Hypothalamus (tissue), 51 donors: ENCODE results near the gene EEF2K.
"Not testable (repeated sequence)": the region's sequence is repeated elsewhere in the genome, so short reads cannot be mapped to it uniquely, and the experiment has no call there.

Experiments used
- DNase-seq, 51 donors: peaks; one replicate each; lab custom pipeline; 2025; lab: John Stamatoyannopoulos, UW

The EEF2K gene

DNA sequence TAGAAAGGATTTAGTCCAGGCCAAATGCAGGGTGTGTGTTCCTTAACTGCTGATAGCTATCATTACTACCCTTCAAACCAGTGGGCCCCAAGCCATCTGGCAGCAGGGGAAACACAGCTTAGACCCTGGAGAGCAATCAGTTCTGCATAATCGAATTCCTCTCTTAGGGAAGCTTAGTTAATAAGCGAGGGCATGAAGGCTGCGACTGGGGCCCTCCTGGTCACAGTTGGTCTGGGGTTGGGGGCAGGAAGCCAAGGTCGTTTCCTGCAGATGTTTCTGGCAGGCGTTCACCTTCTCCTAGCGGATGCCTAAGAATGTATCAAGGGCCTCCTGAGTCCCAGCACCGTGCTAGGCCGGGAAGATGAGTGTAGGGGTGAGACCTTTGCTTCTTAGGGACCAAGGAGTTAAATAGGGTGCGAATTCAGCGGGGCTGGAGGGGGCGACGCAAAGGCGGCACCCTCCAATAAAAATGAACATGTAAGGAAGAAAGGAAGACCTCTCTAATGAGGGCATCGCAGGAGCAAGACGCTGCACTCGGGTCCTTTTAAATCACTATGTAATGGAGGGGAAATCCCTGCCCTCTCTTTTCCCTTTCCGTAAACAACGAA, 16.5 kb upstream of the EEF2K start:
- peak in 10 of 51 donors; percentile 7 to 63 (median 29) for DNase-seq

DNA sequence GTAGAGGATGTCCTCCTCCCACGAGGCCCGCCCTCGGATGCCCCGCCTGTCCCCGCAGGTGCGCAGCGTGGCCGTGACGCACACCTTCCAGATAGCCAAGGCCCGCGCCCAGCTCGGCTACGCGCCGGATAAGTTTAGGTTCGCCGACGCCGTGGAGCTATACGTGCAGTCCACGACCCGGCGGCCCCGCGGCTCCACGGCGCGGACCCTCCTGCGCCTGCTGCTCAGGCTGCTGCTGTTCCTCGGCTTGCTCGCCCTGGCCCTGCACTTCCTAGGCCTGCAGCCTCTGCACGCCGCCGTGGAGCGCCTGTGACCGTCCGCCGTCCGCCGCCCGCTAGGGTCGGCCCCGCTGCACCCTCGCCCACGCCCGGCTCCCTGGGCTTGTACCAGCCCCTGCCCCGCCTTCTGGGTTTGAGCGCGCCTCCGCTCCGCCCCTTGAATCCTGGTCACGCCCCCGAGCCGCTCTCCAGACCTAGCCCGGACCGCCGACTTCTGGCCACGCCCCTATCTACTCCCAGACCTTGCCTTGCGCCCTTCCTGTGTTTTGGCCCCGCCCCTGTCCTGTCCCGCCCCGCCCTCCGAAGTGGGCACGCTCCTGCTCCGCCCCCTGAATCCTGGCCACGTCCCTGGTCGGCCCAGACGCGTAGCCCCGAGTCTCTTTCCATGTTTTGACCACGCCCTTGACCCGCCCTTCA, 15.8 kb upstream of the EEF2K start:
- peak in 33 of 51 donors; percentile 49 to 100 (median 100) for DNase-seq

DNA sequence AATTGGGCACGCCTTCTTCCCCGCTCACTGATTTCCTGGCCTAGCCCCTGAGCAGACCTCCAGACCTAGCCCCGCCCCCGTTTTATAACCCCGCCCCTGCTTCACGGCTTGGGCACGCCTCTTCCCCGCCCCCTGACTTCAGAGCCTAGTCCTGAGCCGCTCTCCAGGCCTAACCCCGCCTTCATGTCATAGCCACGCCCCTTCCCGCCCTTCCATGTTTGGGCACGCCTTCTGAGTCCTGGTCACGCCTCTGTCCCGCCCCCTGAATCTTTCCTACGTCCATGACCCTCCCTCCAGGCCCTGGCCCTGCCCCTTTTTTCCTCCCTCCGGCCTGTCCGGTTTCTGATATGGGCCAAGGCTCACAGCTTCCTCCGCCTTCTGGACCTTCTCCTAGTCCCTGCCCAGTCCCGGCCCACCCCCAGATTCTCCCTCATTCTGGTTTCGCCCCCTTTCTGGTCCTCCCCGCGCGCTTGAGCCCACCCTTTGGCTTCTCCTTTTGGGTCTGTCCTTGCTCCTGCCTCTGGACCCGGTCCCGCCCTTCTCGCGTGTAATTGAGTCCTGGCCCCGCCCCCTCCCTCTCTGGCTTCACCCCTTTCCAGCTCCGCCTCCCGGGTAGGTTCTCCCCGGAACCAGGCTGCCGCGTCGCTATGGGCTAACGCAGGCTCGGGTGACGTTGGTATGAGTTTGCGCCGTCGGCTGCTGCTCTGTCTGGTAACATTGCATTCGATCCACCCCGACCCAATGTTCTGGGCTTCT, 15.1 kb upstream of the EEF2K start:
- peak; percentile 97 to 100 (median 100) for DNase-seq

DNA sequence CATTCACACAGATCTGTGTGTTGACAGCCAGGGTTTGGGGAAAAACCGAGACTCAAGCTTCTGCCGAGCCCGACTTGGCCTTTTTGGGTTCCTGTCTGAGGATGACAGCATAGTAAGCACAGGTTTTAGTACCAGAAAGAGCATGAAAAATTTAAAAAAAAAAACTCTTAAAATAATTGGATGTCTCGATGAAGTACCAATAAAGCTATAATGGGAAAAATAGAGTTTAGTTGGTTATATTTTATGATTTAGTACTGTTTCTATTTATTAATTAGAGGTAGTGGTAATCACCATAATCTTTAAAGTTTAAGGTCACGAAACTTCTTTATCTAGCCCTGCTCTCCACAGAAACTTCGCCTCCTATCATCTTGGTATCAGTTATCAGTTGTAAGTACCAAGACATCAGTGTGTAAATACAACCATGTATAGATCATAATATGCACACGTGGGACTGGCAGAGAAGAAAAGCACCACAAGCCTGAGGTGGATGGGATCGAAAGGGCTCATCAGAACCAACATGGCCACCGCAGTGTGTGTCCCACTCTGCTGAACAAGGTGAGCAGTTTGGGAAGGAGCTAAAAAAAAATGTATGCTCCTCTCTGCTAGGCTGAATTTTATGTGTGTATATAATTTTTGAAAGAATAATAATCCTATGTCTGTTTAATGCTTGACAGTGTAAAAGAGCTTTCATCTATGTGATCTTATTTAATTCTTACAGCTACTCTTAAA, 14.4 kb upstream of the EEF2K start:
- DNase-seq: peak in 10 of 51 donors; percentile 2 to 74 (median 5)

DNA sequence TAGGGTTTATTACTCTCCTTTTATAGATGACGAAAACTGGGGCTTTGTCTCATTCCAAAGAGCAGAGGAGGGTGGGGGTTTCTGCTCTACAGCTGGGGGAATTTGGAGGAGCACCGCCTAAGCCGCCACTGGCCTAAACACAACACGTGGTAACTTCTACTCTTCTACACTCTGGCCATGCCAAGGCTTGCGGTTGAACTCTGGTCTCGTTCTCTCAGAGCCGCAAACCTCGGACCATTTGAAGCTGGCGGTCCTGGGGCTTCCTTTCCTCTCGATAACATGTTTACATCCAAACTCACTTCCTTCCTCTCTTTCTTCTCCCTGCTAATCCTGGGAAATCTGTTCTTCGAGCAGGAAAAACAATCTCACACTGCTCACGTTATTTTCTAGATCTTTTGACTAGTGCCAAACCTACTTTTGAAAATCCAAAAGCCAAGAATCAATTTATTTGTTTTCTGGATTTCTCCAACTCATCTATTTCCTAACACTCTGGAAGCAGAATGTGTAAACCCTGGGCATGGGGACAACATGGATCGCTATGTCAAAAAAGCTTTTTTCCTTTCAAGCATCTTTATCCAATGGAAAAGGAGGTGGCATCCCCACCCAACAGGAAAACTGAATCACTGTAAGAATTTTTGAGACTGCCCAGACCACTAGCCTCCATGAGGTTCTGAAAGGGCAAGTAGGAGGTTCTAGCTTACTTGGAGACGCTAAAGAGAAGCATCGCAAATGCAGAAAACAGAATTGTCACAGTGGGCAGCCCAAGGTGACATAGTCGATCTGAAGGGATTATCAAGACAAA, 13.6 kb upstream of the EEF2K start:
- peak in 42 of 51 donors; percentile 1 to 74 (median 36) for DNase-seq

DNA sequence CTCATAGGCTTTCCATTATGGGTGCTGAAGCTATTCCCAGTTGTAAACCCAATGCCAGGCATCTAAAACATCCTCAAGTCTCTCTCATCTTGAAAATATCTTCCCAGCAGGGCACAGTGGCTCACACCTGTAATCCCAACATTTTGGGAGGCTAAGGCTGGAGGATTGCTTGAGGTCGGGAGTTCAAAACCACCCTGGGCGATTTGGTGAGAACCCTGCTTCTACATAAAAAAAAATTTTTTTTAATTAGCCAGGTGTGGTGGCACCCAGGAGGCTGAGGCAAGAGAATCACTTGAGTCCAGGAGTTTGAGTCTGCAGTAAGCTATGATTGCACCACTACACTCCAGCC, 13.0 kb upstream of the EEF2K start:
- DNase-seq: no peak

DNA sequence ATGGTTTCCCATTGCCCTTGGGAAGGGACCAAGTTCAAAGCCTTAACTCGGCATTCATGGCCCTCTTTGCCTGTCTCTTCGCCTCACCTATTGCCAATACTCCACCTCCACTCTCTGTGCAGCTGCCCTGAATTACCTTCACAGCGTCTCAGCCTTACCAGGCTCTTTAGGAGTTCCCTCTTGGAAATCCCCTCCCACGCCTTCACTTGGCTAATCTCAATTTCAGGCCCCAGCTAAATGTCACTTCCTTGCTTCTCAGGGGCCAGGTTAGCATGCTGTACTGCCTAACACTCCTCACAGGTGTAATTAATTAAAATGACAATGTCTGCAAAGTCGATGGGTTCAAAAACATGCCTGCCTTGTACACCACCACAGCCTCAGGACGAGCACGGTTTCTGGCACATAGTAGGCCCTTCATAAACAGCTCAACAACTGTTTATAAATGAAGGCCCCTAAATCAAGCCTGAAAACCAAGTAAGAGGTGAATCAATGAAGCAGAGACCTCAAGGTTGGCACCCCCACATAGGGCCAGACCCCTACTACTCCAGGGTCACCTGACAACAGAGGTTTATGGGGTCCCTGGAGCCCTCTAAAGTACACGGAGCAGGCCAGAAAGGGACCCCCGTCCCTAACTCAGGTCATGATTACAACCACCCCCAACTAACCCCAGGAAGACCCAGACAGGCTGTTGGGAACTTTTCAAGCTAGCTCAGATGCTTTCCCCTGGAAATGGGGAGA, 11.2 kb upstream of the EEF2K start:
- peak in 1 of 51 donors; percentile 26 for DNase-seq

DNA sequence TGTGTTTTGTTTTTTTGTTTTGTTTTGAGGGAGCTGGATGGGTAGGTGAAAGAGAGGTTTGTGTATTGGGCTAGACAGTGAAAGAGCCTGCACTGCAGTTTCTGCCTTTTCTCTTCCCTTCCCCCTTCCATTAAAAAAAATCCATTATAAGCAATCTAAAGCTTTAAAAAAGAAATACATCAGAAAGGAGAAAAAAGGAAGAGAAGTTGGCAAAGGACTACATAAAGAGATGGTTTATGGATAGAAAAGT, 10.7 kb upstream of the EEF2K start:
- no peak for DNase-seq

DNA sequence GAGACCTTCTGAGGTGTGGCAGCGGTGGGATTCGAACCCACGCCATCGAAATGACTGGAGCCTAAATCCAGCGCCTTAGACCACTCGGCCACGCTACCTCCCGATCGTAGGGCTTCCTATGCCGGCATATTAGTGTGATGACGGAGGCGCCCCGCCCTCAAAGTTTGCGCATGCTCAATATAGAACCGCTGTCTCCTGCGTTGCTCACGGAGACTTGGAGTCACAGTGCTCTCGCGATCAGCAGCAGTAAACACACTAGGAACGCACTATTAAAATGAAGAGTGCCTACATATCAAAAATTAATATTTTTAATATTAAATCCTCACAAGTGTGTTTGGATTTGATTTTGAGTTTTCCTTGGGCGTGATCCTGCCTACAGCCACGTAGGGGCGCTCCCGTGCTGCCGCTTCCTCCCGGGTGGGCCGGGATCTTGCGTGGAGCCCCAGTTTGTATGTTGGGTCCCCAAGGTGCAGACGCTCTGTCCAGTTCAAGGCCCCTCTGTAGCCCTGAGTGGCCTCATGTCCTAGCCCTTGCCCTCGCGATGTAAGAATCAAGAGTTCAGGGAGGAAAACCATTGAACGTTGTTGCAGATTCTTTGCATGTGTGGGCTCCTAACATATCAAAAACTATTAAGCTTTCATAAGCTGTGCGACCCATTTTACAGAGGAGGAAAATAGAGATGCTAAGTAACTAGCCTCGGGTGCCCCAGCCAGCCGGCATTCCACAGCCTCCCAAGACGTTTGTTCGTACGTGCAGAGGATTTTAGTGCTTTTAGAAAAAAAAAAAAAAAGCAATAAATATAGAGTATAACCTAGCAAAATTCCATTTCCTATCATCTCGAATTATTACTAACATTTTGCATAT, 10.2 kb upstream of the EEF2K start:
- DNase-seq: peak; percentile 43 to 94 (median 82)

DNA sequence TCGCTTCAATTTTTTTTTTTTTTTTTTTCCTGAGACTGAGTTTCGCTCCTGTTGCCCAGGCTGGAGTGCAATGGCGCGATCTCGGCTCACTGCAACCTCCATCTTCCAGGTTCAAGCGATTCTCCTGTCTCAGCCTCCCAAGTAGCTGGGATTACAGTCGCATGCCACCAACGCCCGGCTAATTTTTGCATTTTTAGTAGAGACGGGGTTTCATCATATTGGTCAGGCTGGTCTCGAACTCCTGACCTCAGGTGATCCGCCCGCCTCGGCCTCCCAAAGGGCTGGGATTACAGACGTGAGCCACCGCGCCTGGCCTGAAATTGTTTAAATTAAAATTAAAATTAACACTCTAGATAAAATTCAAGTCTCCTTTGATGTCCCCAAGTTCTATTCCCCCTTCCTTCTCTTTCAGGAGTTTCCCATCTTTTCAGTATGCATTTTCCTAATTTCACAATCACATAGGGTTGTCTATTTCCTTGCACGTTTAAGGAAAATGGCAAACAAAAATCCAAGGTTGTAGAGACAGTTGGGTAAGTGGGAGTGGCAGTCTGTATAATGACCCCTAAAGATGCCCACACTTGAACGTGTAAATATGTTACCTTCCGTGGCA, 9.4 kb upstream of the EEF2K start:
- not testable (repeated sequence) for DNase-seq

DNA sequence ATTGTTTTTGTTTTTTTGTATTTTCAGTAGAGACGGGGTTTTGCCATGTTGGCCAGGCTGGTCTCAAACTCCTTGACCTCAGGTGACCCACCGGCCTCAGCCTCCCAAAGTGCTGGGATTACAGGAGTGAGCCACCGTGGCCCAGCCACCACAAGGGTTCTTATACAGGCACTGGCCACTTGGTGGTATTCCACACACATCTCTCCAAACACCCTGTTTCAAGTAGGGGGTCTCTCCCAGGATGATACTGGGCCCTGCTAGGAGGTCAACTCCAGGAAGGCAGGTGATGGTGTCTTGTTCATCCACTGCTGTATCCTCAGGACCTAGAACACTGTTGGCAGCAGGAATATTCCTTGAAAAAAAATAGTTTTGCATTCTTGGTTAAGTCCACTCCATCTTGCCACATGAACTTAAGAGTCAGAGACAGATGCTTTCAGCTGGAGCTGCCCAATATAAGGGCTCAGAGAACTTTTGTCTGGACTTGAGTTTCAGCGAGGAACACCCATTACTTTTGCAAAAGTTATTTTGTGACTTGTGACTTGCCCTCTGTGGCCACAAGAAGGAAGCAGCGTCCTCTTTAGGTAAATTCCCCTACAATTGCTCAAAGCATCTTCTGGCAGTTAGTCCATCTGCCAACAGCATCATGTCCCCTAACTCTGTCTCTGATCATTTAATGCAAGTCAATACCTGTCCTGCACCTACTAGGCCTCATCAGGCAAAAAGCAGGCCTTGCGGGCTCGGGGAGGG, 7.4 kb upstream of the EEF2K start:
- no peak for DNase-seq

DNA sequence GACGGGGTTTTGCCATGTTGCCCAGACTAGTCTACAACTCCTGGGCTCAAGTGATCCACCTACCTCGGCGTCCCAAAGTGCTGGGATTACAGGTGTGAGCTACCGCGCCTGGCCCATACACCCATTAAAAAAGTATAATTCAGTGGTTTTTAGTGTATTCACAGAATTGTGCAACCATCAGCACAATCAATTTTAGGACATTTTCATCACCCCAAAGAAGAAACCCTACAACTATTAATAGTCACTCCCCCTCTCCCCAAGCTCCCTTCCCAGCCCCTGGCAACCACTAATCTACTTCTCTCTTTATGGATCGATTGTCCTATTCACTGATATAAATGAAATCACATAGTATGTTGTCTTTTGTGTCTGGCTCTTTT, 3.8 kb upstream of the EEF2K start:
- no peak for DNase-seq

DNA sequence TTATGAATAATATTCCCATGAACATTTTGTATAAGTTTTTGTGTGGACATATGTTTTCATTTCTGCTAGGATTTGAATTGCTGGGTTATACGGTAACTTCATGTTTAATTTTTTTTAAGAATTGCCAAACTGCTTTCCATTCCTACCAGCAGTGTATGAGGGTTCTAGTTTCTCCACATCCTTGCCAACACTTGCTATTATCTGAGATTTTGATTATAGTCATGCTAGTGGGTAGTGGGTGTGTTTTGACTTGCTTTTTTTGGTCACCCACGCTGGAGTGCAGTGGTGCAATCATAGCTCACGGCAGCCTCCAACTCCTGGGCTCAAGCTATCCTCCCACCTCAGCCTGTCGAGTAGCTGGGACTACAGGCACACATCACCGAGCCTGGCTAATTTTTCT, 3.0 kb upstream of the EEF2K start:
- DNase-seq: no peak

DNA sequence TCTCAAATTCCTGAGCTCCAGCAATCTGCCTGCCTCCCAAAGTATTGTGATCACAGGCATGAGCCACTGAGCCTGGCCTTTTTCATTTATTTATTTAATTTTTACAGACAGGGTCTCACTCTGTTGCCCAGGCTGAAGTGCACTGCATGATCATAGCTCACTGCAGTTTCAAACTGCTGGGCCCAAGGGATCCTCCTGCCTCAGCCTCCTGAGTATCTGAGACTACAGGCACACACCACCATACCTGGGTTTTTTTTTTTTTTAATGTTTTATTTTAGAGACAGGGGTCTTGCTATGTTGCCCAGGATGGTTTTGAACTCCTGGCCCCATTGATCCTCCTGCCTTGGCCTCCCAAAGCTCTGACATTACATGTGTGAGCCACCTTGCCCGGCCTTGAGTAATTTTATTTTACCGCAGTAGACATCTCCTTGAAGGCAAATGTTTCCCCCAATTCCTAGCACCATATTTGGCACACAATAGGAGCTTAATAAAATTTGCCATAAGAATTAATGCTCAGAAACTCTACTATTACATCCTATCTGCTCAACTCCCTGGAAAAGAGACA, 1.9 kb upstream of the EEF2K start:
- no peak for DNase-seq

DNA sequence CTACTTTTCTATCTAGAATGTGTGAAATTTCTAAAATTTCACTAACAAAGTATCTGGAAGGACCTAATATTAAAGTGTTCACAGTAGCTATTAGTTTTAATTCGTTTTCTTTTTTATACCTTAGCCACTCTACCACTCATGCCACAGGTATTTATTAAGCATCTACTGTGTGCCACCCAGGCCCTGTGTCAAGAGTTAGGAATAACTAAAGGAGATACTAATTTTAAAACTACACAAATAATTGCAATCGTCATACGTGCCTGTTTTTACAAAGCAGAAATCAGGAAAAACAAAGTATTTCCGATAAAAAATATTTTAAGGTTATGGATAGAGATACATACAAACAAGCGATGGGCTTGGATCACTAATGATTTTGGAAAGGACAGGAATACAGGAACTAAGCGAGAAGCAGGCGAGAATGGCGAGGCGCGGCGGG, 483 bp upstream of the EEF2K start:
- DNase-seq: no peak

DNA sequence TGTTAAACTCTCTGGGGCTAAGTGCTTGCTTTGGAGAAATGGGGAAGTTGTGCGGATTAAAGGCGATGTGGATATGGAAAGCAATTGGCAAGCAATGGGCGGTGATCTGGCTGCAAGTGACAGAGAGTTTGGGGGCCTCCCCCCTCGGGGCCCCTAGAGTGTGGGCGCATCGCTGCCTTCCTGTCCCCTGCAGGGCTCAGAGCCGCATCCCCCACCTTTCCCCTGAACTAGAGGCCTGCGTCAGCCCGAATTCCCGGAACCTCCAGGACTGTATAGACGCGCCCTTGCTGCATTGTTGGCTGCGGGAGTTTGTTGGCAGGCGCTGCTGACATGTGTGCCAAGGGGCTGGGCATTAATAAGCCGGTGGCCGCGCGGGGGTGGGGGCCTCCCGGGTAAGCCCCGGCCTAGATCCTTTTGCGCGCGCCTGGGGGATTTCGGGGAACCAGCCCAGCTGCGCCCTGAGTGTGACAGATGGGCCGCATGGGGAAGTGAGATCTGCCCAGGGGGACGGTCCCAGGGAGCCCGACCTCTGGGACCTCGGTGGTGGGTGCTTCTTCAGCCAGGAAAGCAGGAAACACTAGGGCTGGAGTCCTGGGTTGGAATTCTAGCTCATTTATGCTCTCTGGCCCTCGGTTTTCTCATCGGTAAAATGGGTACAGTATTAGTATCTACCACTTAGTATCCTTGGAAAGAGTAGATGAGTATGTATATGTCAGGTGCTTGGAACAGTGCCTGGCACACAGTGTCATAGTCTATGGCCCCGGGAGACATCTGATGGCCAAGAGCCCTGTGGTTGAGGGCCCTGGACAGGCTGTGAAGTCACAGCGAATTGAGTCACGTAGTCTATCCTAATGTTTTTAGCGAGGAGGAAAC, 1.0 kb downstream of the EEF2K start:
- peak in 49 of 51 donors; percentile 17 to 83 (median 56) for DNase-seq
